ENCODE results near the gene CSTB.

Gene CSTB

GRCh38 chr21:43768868-43769167, 7.3 kb downstream of the CSTB start:
- Histone ChIP-seq H2AFZ (ENCODE audit: low read length) (no peak overlapping the region), H3K9me2 (replicated peaks; ENCODE audit: low read depth, low read length) (no peaks in the 10 kb centered on the region), H3K36me3 (ENCODE audit: insufficient read depth, low read length) (peaks cover 11% of the 10 kb centered on the region; the same call in 1 of the 2 replicates), H4K20me1 (ENCODE audit: insufficient read depth, low read length, poor library complexity, severe bottlenecking) (no peaks in the 10 kb centered on the region), H3K4me1 (ENCODE audit: insufficient read depth, low read length, poor library complexity, severe bottlenecking) (no peaks in the 10 kb centered on the region), H3K79me2 (ENCODE audit: insufficient read depth, low read length) (peaks cover 6% of the 10 kb centered on the region; the same call in 1 of the 2 replicates), H3F3A (ENCODE audit: low read depth) (no peaks in the 10 kb centered on the region), H3K9ac (ENCODE audit: low read depth, low read length, poor library complexity, severe bottlenecking) (no peak overlapping the region), H3K4me2 (ENCODE audit: low read depth, low read length, poor library complexity, severe bottlenecking) (no peak overlapping the region), H3K27me3 (ENCODE audit: insufficient read depth, low read length, poor library complexity, severe bottlenecking) (no peaks in the 10 kb centered on the region), H3K9me3 (ENCODE audit: insufficient read depth, low read depth, low read length) (no peaks in the 10 kb centered on the region), H3K4me3 (ENCODE audit: low read length, poor library complexity, severe bottlenecking) (no peak overlapping the region)
- no peak for TF ChIP-seq EZH2phosphoT487 (IDR thresholded peaks at IDR 0.05; ENCODE audit: borderline replicate concordance)
- TF ChIP-seq, protein P1, sequence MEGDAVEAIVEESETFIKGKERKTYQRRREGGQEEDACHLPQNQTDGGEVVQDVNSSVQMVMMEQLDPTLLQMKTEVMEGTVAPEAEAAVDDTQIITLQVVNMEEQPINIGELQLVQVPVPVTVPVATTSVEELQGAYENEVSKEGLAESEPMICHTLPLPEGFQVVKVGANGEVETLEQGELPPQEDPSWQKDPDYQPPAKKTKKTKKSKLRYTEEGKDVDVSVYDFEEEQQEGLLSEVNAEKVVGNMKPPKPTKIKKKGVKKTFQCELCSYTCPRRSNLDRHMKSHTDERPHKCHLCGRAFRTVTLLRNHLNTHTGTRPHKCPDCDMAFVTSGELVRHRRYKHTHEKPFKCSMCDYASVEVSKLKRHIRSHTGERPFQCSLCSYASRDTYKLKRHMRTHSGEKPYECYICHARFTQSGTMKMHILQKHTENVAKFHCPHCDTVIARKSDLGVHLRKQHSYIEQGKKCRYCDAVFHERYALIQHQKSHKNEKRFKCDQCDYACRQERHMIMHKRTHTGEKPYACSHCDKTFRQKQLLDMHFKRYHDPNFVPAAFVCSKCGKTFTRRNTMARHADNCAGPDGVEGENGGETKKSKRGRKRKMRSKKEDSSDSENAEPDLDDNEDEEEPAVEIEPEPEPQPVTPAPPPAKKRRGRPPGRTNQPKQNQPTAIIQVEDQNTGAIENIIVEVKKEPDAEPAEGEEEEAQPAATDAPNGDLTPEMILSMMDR (conservative IDR thresholded peaks at IDR 0.05; ENCODE audit: low read length): no peak

- Histone ChIP-seq H3K27me3 (ENCODE audit: insufficient read depth, low read length, poor library complexity, severe bottlenecking) (no peaks in the 10 kb centered on the region), H2AFZ (ENCODE audit: low read length) (no peak overlapping the region), H3K79me2 (ENCODE audit: insufficient read depth, low read length) (peaks cover 2% of the 10 kb centered on the region; the same call in 1 of the 2 replicates), H3F3A (ENCODE audit: low read depth) (no peaks in the 10 kb centered on the region), H3K9me2 (replicated peaks; ENCODE audit: low read depth, low read length) (no peaks in the 10 kb centered on the region), H3K4me3 (ENCODE audit: low read length, poor library complexity, severe bottlenecking) (no peak overlapping the region), H3K36me3 (ENCODE audit: insufficient read depth, low read length) (peaks cover 5% of the 10 kb centered on the region; the same call in 1 of the 2 replicates), H3K4me2 (ENCODE audit: low read depth, low read length, poor library complexity, severe bottlenecking) (no peak overlapping the region), H3K9me3 (ENCODE audit: insufficient read depth, low read depth, low read length) (no peaks in the 10 kb centered on the region), H4K20me1 (ENCODE audit: insufficient read depth, low read length, poor library complexity, severe bottlenecking) (no peaks in the 10 kb centered on the region), H3K4me1 (ENCODE audit: insufficient read depth, low read length, poor library complexity, severe bottlenecking) (no peaks in the 10 kb centered on the region), H3K9ac (ENCODE audit: low read depth, low read length, poor library complexity, severe bottlenecking) (no peak overlapping the region)
- TF ChIP-seq EZH2phosphoT487 (IDR thresholded peaks at IDR 0.05; ENCODE audit: borderline replicate concordance): no peak
- TF ChIP-seq, protein P1 (conservative IDR thresholded peaks at IDR 0.05; ENCODE audit: low read length): no peak
These were observed 7.9 kb downstream of the CSTB start for GRCh38 chr21:43767984-43768867.

GRCh38 chr21:43767498-43767983, 8.6 kb downstream of the CSTB start:
- Histone ChIP-seq H3K9me2 (replicated peaks; ENCODE audit: low read depth, low read length) (no peaks in the 10 kb centered on the region), H3K4me3 (ENCODE audit: low read length, poor library complexity, severe bottlenecking) (no peak overlapping the region), H3F3A (ENCODE audit: low read depth) (no peaks in the 10 kb centered on the region), H3K36me3 (ENCODE audit: insufficient read depth, low read length) (no peaks in the 10 kb centered on the region), H2AFZ (ENCODE audit: low read length) (no peak overlapping the region), H3K4me2 (ENCODE audit: low read depth, low read length, poor library complexity, severe bottlenecking) (no peak overlapping the region), H3K79me2 (ENCODE audit: insufficient read depth, low read length) (no peaks in the 10 kb centered on the region), H4K20me1 (ENCODE audit: insufficient read depth, low read length, poor library complexity, severe bottlenecking) (no peaks in the 10 kb centered on the region), H3K4me1 (ENCODE audit: insufficient read depth, low read length, poor library complexity, severe bottlenecking) (no peaks in the 10 kb centered on the region), H3K9me3 (ENCODE audit: insufficient read depth, low read depth, low read length) (no peaks in the 10 kb centered on the region), H3K9ac (ENCODE audit: low read depth, low read length, poor library complexity, severe bottlenecking) (no peak overlapping the region), H3K27me3 (ENCODE audit: insufficient read depth, low read length, poor library complexity, severe bottlenecking) (no peaks in the 10 kb centered on the region)
- TF ChIP-seq EZH2phosphoT487 (IDR thresholded peaks at IDR 0.05; ENCODE audit: borderline replicate concordance): no peak
- TF ChIP-seq, protein P1 (conservative IDR thresholded peaks at IDR 0.05; ENCODE audit: low read length): no peak

All from Loucy (cell line).